HepG2 (cell line): Measurements from ENCODE around the gene FAM3D. TPM values are rescaled to one million over a fixed set of nuclear protein-coding genes. Genes with fewer than 3 reads are reported as not detected.

Experiments used
- ATAC-seq: fragments of 200-7000 bp; cut with Tn5 transposase; 3 replicates; pipeline ENCODE4 v1.9.1; 2020; ENCODE audit warnings: mild to moderate bottlenecking, moderate library complexity
- BruUV-seq: library from RNA; stranded (reverse); fragments of 400-500 nt; replicated peaks from 2 replicates; lab custom pipeline; 2021; lab: Mats Ljungman, UMichigan
- CTCF ChIA-PET: fragments of 300-600 bp; formaldehyde crosslinking; extraction: SDS; loops from one replicate; lab custom pipeline; 2021; ENCODE audit warnings: low total read pairs, inconsistent platforms, low intra/inter-chr PET ratio; lab: Yijun Ruan, JAX
- POLR2A ChIA-PET: fragments of 350-600 bp; sonication (Branson Sonifier 250); formaldehyde crosslinking; loops from one replicate; lab custom pipeline; 2020; ENCODE audit warnings: antibody characterized with exemption, inconsistent platforms; lab: Yijun Ruan, JAX
- DNase-seq: peaks from one replicate; pipeline ENCODE4 v3.0.0-alpha.2; 2015; ENCODE audit warnings: low spot score
- FAIRE-seq: peaks from 3 replicates; lab custom pipeline; 2011; peaks lifted over from hg19 to GRCh38; lab: Jason Lieb, UNC
- H2AFZ ChIP-seq: one replicate; pipeline ENCODE4 v1.6.1; 2011; ENCODE audit warnings: low read length, inconsistent platforms
- H3K27ac ChIP-seq: fragments of 300-600 bp; 3 replicates; pipeline ENCODE4 v1.8.0; 2011; ENCODE audit warnings: mixed run types, mild to moderate bottlenecking, mixed read lengths, low read length, inconsistent platforms; ENCODE audit not compliant: insufficient read depth; ENCODE audit errors: extremely low read length
- H3K27me3 ChIP-seq, 2 experiments: fragments of 200-600 bp in 1 of 2; 2 replicates in 1 of 2; 3 replicates in 1 of 2; pipeline versions ENCODE4 v1.6.0 to v1.8.0; 2011; ENCODE audit warnings: low read length in 2 of 2, mild to moderate bottlenecking in 2 of 2, moderate library complexity in 2 of 2, inconsistent platforms in 1 of 2; ENCODE audit not compliant: insufficient read depth in 2 of 2, control insufficient read depth in 1 of 2
- H3K36me3 ChIP-seq, 2 experiments: fragments of 200-600 bp in 1 of 2; replicated peaks in 1 of 2; 2 replicates in 1 of 2; 3 replicates in 1 of 2; pipeline versions ENCODE4 v1.5.1 to v1.8.0; 2011; ENCODE audit warnings: low read length in 2 of 2, inconsistent platforms in 1 of 2; ENCODE audit not compliant: insufficient read depth in 2 of 2, control insufficient read depth in 1 of 2
- H3K4me1 ChIP-seq: 2 replicates; pipeline ENCODE4 v1.5.1; 2012; ENCODE audit warnings: low read length, inconsistent platforms; ENCODE audit not compliant: insufficient read depth
- H3K4me2 ChIP-seq: 2 replicates; pipeline ENCODE4 v1.6.0; 2011; ENCODE audit warnings: low read depth, low read length, inconsistent platforms
- H3K4me3 ChIP-seq, 3 experiments: fragments of 200-600 bp in 1 of 3; sonication (generic), shearing (Covaris generic) in 1 of 3; replicated peaks in 1 of 3; 2 replicates each; pipeline ENCODE4 v1.5.1; 2011 to 2016; ENCODE audit warnings: low read length in 3 of 3, inconsistent platforms in 2 of 3, low read depth in 2 of 3, mild to moderate bottlenecking in 2 of 3, control low read depth in 1 of 3, mixed read lengths in 1 of 3; ENCODE audit not compliant: insufficient read depth in 1 of 3
- H3K79me2 ChIP-seq: one replicate; pipeline ENCODE4 v1.6.1; 2011; ENCODE audit warnings: low read length, inconsistent platforms; ENCODE audit not compliant: insufficient read depth
- H3K9ac ChIP-seq: 2 replicates; pipeline ENCODE4 v1.6.0; 2011; ENCODE audit warnings: mild to moderate bottlenecking, low read depth, low read length, inconsistent platforms; ENCODE audit not compliant: insufficient read depth
- H3K9me3 ChIP-seq: 2 replicates; pipeline ENCODE4 v1.5.1; 2012; ENCODE audit warnings: mild to moderate bottlenecking, low read length
- H4K20me1 ChIP-seq: 2 replicates; pipeline ENCODE4 v1.6.0; 2011; ENCODE audit warnings: inconsistent platforms, mild to moderate bottlenecking, low read length, moderate library complexity; ENCODE audit not compliant: insufficient read depth
- HNRNPLL ChIP-seq: fragments of 200-400 bp; formaldehyde crosslinking; IDR thresholded peaks from 2 replicates; pipeline ENCODE4 v1.6.1; 2017; ENCODE audit warnings: mild to moderate bottlenecking, low read depth, low read length; ENCODE audit not compliant: poor library complexity, severe bottlenecking
- SALL2 ChIP-seq: sonication (generic); formaldehyde crosslinking; IDR thresholded peaks from 2 replicates; pipeline ENCODE4 v1.8.1; 2023; ENCODE audit warnings: mild to moderate bottlenecking, missing genetic modification reagents, inconsistent platforms
- in situ Hi-C: cut with HindIII; loops from 2 replicates; pipeline ENCODE4 v1.10.0; 2017; ENCODE audit warnings: low pct_unique_long_range_greater_than_20kb; ENCODE audit not compliant: extremely low pct_ligation_motif_present
- intact Hi-C: fragments of 100-400 bp; cut with micrococcal nuclease; formaldehyde crosslinking; loops from one replicate; pipeline ENCODE4 v1.10.0; 2022; ENCODE audit not compliant: unreplicated experiment
- polyA plus RNA-seq, 8 experiments: library from polyadenylated mRNA; depleted of rRNA in 3 of 8; stranded (reverse) in 7 of 8; unstranded in 1 of 8; fragments of >200 nt; fragmentation: Illumina TruSeq in 4 of 8; extraction: Trizol in 4 of 8; gene quantifications; 2 replicates each; pipeline versions ENCODE4 v1.2.1 to v1.2.3, GENCODE V29; 2011 to 2016; ENCODE audit warnings: low read depth in 4 of 8, missing spikeins in 1 of 8, mixed read lengths in 1 of 8; ENCODE audit not compliant: insufficient read depth in 1 of 8
- total RNA-seq, 5 experiments: library from RNA; depleted of rRNA; stranded (reverse); fragments of >200 nt; fragmentation: Illumina TruSeq; extraction: Trizol; gene quantifications; 2 replicates each; pipeline ENCODE4 v1.2.3, GENCODE V29; 2016; ENCODE audit warnings: low read depth in 1 of 5
- TF ChIP-seq, protein P1 (sequence below): sonication (generic); formaldehyde crosslinking; IDR thresholded peaks from 2 replicates; pipeline ENCODE4 v1.4.0; 2020; ENCODE audit warnings: missing genetic modification reagents

The FAM3D gene
- total and polyA plus RNA-seq, 2 of the 13 experiments (the other 11 are each of a cell fraction or from before 2014, with no cell fraction given): not detected

DNA sequence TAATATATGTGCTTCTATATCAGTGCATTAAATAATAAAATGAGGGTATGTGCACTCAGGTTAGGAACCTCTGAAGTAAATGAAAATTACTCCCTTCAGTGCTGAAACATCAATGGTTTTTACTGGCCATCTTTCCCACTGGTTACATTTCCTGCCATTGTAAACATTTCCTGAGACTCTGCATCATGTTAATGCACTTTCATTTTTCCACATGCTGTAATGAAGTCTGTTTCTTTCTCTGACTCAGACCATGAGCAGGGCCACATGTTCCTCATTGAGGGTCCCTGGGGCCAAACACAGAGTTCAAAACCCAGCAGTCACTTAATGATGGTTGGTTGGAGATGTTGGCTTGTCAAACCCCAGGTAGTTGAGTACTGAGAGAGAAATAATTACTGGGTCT lies 15.3 kb downstream of the FAM3D start:
- ChIA-PET POLR2A (no interaction called here), CTCF (no interaction called here)
- in situ Hi-C loops (no loop called here), intact Hi-C loops (no loop called here)
- no peak overlapping the region for H3K4me2 ChIP-seq
- H3K36me3 ChIP-seq: no peaks in the 10 kb centered on the region
- H3K9ac ChIP-seq: no peak overlapping the region
- no peak overlapping the region for H3K4me3 ChIP-seq
- H3K79me2 ChIP-seq: no peaks in the 10 kb centered on the region
- H4K20me1 ChIP-seq: no peaks in the 10 kb centered on the region
- H3K27ac ChIP-seq: no peak overlapping the region
- peaks cover under 1 to 1% of the 10 kb centered on the region in 2 experiments; a peak in 3 of 5 replicates for H3K27me3 ChIP-seq
- FAIRE-seq: no peak
- H2AFZ ChIP-seq: no peak overlapping the region
- H3K9me3 ChIP-seq: no peaks in the 10 kb centered on the region
- no peak for DNase-seq
- ATAC-seq: no peak
- no peaks in the 10 kb centered on the region for H3K4me1 ChIP-seq
- TF ChIP-seq, protein P1, sequence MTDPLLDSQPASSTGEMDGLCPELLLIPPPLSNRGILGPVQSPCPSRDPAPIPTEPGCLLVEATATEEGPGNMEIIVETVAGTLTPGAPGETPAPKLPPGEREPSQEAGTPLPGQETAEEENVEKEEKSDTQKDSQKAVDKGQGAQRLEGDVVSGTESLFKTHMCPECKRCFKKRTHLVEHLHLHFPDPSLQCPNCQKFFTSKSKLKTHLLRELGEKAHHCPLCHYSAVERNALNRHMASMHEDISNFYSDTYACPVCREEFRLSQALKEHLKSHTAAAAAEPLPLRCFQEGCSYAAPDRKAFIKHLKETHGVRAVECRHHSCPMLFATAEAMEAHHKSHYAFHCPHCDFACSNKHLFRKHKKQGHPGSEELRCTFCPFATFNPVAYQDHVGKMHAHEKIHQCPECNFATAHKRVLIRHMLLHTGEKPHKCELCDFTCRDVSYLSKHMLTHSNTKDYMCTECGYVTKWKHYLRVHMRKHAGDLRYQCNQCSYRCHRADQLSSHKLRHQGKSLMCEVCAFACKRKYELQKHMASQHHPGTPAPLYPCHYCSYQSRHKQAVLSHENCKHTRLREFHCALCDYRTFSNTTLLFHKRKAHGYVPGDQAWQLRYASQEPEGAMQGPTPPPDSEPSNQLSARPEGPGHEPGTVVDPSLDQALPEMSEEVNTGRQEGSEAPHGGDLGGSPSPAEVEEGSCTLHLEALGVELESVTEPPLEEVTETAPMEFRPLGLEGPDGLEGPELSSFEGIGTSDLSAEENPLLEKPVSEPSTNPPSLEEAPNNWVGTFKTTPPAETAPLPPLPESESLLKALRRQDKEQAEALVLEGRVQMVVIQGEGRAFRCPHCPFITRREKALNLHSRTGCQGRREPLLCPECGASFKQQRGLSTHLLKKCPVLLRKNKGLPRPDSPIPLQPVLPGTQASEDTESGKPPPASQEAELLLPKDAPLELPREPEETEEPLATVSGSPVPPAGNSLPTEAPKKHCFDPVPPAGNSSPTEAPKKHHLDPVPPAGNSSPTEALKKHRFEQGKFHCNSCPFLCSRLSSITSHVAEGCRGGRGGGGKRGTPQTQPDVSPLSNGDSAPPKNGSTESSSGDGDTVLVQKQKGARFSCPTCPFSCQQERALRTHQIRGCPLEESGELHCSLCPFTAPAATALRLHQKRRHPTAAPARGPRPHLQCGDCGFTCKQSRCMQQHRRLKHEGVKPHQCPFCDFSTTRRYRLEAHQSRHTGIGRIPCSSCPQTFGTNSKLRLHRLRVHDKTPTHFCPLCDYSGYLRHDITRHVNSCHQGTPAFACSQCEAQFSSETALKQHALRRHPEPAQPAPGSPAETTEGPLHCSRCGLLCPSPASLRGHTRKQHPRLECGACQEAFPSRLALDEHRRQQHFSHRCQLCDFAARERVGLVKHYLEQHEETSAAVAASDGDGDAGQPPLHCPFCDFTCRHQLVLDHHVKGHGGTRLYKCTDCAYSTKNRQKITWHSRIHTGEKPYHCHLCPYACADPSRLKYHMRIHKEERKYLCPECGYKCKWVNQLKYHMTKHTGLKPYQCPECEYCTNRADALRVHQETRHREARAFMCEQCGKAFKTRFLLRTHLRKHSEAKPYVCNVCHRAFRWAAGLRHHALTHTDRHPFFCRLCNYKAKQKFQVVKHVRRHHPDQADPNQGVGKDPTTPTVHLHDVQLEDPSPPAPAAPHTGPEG (CRISPR knock-in tag): no peak
- TF ChIP-seq SALL2 (CRISPR knock-in tag): no peak
- TF ChIP-seq HNRNPLL: no peak
- BruUV-seq: no TSS peak
